Peyer's patch (tissue), 4 donors: ENCODE results near the gene B3GALT5.

Source experiments
- POLR2A ChIP-seq, 2 donors: fragments of 450-650 bp; IDR thresholded peaks; one replicate each; pipeline ENCODE4 v1.5.1; 2017; ENCODE audit warnings: antibody characterized with exemption in 2 of 2, mild to moderate bottlenecking in 2 of 2, moderate library complexity in 2 of 2
- TF ChIP-seq, protein P1 (sequence below), 6 experiments: fragments of 450-650 bp in 4 of 6; fragments of 200-600 bp in 2 of 6; sonication (generic) in 1 of 6; IDR thresholded peaks; one replicate each; pipeline ENCODE4 v1.5.1; 2017 to 2019; ENCODE audit warnings: antibody characterized with exemption in 6 of 6, mild to moderate bottlenecking in 3 of 6, moderate library complexity in 1 of 6

DNA sequence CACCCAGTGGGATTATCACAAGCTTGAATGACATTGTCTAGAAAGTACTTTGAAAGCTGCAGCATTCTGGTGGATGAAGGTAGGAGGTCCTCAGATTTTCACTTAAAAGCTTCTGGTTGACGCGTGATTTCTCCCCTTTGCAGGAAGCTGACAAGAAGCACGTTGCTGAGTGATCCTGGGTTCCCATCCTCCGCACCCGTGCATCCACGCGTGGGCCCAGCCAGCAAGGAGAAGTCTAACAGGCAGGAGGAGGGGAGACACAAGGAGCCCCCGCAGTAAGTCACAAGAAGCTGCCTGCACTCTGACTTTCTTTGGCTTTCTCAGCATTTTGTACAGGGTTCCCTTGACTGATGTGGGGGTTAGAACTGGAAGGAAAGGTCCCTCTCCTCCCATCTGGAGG is 7.8 kb upstream of the B3GALT5 start:
- TF ChIP-seq POLR2A (IDR thresholded peaks at IDR 0.05), result no peak
- TF ChIP-seq, protein P1, sequence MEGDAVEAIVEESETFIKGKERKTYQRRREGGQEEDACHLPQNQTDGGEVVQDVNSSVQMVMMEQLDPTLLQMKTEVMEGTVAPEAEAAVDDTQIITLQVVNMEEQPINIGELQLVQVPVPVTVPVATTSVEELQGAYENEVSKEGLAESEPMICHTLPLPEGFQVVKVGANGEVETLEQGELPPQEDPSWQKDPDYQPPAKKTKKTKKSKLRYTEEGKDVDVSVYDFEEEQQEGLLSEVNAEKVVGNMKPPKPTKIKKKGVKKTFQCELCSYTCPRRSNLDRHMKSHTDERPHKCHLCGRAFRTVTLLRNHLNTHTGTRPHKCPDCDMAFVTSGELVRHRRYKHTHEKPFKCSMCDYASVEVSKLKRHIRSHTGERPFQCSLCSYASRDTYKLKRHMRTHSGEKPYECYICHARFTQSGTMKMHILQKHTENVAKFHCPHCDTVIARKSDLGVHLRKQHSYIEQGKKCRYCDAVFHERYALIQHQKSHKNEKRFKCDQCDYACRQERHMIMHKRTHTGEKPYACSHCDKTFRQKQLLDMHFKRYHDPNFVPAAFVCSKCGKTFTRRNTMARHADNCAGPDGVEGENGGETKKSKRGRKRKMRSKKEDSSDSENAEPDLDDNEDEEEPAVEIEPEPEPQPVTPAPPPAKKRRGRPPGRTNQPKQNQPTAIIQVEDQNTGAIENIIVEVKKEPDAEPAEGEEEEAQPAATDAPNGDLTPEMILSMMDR (IDR thresholded peaks at IDR 0.05), result no peak
